ENCODE results near the gene ARFIP2. TPM values are rescaled to one million over a fixed set of nuclear protein-coding genes. Genes with fewer than 3 reads are reported as not detected.

Gene ARFIP2
- total RNA-seq (78.0 and 90.1 TPM in 2 replicates), polyA plus RNA-seq (94.9 and 108 TPM in 2 replicates)

- Histone ChIP-seq H2AFZ (peak within 1 kb of the TSS; percentile 4), H4K20me1 (ENCODE audit: insufficient read depth, poor library complexity, severe bottlenecking) (peaks cover 3% of the 10 kb centered on the region), H3K27ac (peak within 1 kb of the TSS; percentile 94), H3K9me2 (replicated peaks; ENCODE audit: insufficient read depth) (no peaks in the 10 kb centered on the region), H3K27me3 (no peaks in the 10 kb centered on the region), H3K4me1 (ENCODE audit: insufficient read depth) (peaks cover 13% of the 10 kb centered on the region), H3K4me3 (peak within 1 kb of the TSS; percentile 47), H3K79me2 (peaks cover 47% of the 10 kb centered on the region), H3K36me3 (replicated peaks; ENCODE audit: insufficient read depth, low read depth) (no peaks in the 10 kb centered on the region), H3K9me3 (ENCODE audit: low read depth) (no peaks in the 10 kb centered on the region), H3K4me2 (peak within 1 kb of the TSS; percentile 95)
- WGBS (ENCODE audit: low lambda C conversion rate, missing lambda C conversion rate): under 1% methylated on average over 65 of the region's 66 CpGs
- no peak for TF ChIP-seq CTCF (IDR thresholded peaks at IDR 0.05; ENCODE audit: poor library complexity)
- TF ChIP-seq EZH2phosphoT487 (IDR thresholded peaks at IDR 0.05; ENCODE audit: low read depth, severe bottlenecking, unreplicated experiment): no peak
- TF ChIP-seq EZH2 (IDR thresholded peaks at IDR 0.05; ENCODE audit: borderline replicate concordance): no peak
- peak; percentile 98 for DNase-seq (ENCODE audit: low spot score)
Observed at GRCh38 chr11:6481012-6481923, at the start of gene ARFIP2, which contains the start of gene TIMM10B. Gene ARFIP2, minus strand, starts transcription at chr11:6481331. Its CDS starts 910 bp downstream, at chr11:6480421. Gene TIMM10B, plus strand, starts transcription at chr11:6481501. Its CDS starts 16 bp downstream, at chr11:6481517.

- Histone ChIP-seq H3K4me3 (no peak overlapping the region), H3K4me1 (ENCODE audit: insufficient read depth) (no peaks in the 10 kb centered on the region), H3K27me3 (no peaks in the 10 kb centered on the region), H4K20me1 (ENCODE audit: insufficient read depth, poor library complexity, severe bottlenecking) (no peaks in the 10 kb centered on the region), H3K9me2 (replicated peaks; ENCODE audit: insufficient read depth) (no peaks in the 10 kb centered on the region), H3K9me3 (ENCODE audit: low read depth) (no peaks in the 10 kb centered on the region), H3K79me2 (no peaks in the 10 kb centered on the region), H2AFZ (no peak overlapping the region), H3K4me2 (no peak overlapping the region), H3K27ac (no peak overlapping the region), H3K36me3 (replicated peaks; ENCODE audit: insufficient read depth, low read depth) (no peaks in the 10 kb centered on the region)
- WGBS (ENCODE audit: low lambda C conversion rate, missing lambda C conversion rate): 100% methylated on average over 2 of the region's 2 CpGs
- no peak for DNase-seq (ENCODE audit: low spot score)
- TF ChIP-seq EZH2phosphoT487 (IDR thresholded peaks at IDR 0.05; ENCODE audit: low read depth, severe bottlenecking, unreplicated experiment) (no peak), CTCF (IDR thresholded peaks at IDR 0.05; ENCODE audit: poor library complexity) (no peak), EZH2 (IDR thresholded peaks at IDR 0.05; ENCODE audit: borderline replicate concordance) (no peak)
Observed at GRCh38 chr11:6530848-6531247, 49.7 kb upstream of the ARFIP2 start.

- H3K4me1 ChIP-seq (ENCODE audit: insufficient read depth): peaks cover 6% of the 10 kb centered on the region
- H3K9me2 ChIP-seq (replicated peaks; ENCODE audit: insufficient read depth): no peaks in the 10 kb centered on the region
- H3K9me3 ChIP-seq (ENCODE audit: low read depth): no peaks in the 10 kb centered on the region
- no peak overlapping the region for H3K27ac ChIP-seq
- H3K4me2 ChIP-seq: no peak overlapping the region
- H3K27me3 ChIP-seq: no peaks in the 10 kb centered on the region
- no peak for DNase-seq (ENCODE audit: low spot score)
- no peaks in the 10 kb centered on the region for H4K20me1 ChIP-seq (ENCODE audit: insufficient read depth, poor library complexity, severe bottlenecking)
- no peak for TF ChIP-seq CTCF (IDR thresholded peaks at IDR 0.05; ENCODE audit: poor library complexity)
- TF ChIP-seq EZH2 (IDR thresholded peaks at IDR 0.05; ENCODE audit: borderline replicate concordance): no peak
- no peak for TF ChIP-seq EZH2phosphoT487 (IDR thresholded peaks at IDR 0.05; ENCODE audit: low read depth, severe bottlenecking, unreplicated experiment)
- no peak overlapping the region for H3K4me3 ChIP-seq
- no peaks in the 10 kb centered on the region for H3K79me2 ChIP-seq
- 85% methylated on average over 2 of the region's 2 CpGs for WGBS (ENCODE audit: low lambda C conversion rate, missing lambda C conversion rate)
- no peaks in the 10 kb centered on the region for H3K36me3 ChIP-seq (replicated peaks; ENCODE audit: insufficient read depth, low read depth)
- no peak overlapping the region for H2AFZ ChIP-seq
Observed at GRCh38 chr11:6529266-6529665, 48.1 kb upstream of the ARFIP2 start.

Data from hepatocyte (in vitro differentiated cells).